GM19099 (cell line): Measurements from ENCODE around the gene SH3GL3.

Source experiments
- POLR2A ChIP-seq: IDR thresholded peaks from 3 replicates; pipeline ENCODE4 v1.6.1; 2011; ENCODE audit warnings: low read depth; ENCODE audit not compliant: insufficient read length; ENCODE audit errors: extremely low read depth

SH3GL3 gene

DNA sequence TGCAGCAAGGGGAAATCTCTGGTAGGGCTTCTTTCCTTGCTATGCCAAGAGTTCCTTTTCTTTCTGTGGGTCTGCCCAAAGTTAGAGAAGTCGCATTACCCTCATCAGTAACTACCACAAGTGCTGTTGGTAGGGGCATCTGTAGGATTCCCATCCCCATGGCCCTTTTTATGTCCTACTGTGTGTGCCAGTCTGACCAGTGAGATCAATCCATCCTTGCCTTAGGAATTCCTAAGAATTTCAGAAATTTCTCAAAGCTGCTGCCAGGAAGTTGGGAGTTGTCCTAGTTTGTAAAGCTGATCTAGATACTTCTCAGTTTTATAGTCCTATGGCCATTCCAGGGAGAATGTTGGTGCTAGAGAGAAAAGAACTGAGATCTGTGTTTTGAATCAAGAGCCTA lies 36.5 kb downstream of the SH3GL3 start:
- no peak for TF ChIP-seq POLR2A

DNA sequence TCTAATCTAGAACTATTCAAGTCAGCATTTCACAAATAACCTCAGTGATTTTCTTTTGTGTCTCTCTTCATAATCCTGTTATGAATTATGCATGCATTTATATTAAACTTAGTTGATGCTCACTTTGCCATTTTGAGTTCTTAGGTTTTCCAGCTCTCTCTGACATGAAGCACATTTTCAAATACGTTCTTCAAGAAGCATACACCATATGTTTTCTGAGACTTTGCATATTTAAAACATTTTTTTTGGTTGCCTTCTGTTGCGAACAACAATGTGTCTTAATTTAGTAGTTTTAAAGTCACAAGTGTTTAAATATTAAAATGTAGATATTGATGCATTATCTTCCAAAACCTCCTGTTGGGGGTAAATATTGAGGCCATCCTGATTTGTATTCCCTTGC lies 37.5 kb downstream of the SH3GL3 start:
- no peak for TF ChIP-seq POLR2A

DNA sequence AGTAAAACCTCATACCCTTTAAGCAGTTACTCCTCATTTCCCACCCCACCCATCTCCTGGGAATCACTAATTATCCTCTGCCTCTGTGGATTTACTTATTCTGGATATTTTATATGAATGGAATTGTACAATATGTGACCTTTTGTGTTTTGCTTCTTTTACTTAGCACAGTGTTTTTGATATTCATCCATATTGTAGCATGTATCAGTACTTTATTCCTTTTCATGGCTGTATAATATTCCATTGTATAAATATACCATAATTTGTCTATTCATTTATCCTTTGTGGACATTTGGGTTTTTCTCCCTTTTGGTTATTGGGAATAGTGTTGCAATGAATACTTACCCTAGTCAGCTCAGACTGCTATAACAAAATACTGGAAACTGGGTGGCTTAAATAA lies 39.2 kb downstream of the SH3GL3 start:
- TF ChIP-seq POLR2A: no peak

DNA sequence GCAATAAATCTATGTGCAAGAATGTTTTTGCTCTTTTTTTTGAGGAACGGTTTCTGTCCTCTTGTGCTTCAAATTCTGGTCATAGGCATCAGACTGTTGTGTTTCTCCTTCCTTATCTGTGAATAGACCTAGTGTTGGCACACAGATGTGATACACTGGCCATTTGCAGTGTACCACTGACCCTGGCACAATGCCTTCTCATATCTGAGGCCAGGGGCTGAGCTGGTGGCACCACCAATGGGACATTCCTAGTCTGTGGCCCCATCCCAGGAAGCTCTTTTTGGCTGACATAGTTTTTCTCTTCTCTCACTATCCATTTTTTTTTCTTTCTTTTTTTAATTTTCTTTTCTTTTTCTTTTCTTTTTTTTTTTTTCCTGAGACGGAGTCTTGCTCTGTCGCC lies 40.4 kb downstream of the SH3GL3 start:
- TF ChIP-seq POLR2A: no peak

DNA sequence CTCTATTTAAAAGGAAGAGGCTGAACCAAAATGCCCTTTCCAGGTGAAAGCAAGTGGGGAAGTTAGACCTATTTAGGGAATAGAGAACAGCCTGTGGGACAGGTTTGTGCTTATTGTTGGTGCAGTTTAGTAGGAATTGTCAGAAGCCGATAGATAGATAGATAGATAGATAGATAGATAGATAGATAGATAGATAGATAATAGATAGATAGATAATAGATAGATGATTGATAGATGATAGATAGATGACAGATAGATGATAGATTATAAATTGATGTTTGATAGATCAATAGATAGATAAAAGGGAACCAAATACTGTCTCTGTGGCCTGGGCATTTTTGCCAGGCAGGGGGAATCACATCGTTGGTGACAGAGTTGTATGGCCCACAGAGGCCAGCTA lies 42.5 kb downstream of the SH3GL3 start:
- TF ChIP-seq POLR2A: no peak

DNA sequence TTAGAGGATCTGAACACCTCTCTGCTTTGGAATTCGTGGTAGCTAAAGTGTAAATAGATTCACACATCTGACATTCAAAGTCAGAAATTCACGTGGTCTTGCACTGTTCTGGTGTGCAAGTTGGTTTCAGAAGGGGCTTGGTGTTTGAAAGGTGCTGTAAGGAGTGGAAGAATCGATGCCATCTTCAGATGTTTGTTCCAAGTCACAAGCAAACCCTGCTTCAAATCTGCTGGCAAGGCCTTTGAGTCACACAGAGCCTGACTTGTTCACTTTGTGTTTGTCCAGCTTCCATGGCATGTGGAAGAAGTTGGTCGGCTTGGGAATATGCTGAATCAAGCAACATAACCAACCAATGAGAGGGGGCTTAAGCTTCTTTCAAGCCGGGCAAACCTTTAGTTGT lies 44.3 kb downstream of the SH3GL3 start:
- TF ChIP-seq POLR2A: no peak

DNA sequence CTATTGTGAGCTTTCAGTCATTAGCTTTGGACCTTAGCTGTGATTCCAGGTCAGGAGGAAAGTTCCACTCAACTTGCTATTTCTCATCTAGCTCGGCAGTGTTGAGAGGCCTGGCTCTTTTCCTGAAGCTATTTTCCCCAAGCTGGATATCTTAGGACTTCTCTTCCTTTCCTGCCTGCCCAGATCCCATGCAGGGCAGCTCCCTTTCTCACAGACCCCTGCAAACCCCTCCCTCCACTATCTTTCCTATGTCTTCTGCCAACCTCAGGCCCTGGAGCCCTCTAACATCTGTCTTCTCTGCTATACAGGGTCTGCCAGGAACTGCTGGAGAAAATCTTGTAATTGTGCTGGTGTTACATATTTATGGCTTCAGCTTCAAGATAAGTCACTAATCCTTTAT lies 49.6 kb downstream of the SH3GL3 start:
- TF ChIP-seq POLR2A: no peak

DNA sequence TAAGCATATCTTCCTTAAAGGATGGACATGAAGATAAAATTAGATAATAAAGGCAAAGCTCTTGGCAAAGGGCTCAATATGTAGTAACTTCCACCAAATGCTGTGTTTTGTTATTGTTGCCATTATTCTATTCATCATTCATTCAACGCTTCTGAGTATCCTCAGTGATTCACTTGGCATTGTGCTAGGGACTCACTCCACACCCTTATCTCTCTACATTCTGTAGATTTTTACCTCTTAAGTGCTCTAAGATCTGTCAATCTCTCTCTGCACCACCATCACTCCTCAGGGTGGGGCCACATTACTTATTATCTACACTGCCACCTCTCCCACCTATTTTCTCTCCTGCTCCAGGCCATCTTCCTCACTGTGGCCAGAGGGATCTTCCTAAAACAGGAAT lies 51.2 kb downstream of the SH3GL3 start:
- no peak for TF ChIP-seq POLR2A

DNA sequence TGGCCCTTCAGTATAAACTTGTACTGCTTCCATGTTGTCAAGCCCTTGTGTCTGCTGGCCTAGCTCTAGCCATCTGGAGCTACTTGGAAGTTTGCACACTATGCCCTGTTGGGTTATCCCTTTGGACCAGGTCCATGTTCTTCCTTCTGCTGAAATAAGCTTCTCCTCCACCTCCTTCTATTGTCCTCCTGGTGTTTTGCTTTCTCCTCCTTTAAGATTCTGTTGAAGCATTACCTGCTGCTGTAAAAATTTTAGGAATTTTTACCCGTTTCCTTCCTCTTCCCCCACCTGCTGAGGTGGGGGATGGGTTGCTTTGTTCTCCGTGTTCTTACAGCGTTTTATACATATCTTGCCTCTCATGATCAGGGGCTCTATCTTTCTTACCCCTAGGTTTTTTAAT lies 51.7 kb downstream of the SH3GL3 start:
- TF ChIP-seq POLR2A: no peak

DNA sequence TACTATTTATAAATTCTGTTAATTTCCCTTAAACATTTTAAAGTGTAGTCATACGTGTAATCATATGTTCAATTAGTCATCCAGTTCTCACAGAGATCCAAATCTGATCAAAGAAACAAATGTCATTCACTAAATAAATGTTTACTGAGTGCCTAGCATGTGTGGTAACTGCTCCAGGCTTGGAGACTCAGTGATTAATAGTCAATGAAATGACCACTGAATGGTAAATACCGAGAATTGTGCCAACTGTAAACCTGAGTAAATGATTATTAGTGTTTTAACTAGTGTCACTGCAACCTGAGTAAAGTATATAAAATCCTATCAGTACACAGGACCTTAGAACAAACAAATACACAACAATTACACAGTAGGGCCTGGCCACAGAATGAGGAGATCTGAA lies 52.3 kb downstream of the SH3GL3 start:
- TF ChIP-seq POLR2A: no peak

DNA sequence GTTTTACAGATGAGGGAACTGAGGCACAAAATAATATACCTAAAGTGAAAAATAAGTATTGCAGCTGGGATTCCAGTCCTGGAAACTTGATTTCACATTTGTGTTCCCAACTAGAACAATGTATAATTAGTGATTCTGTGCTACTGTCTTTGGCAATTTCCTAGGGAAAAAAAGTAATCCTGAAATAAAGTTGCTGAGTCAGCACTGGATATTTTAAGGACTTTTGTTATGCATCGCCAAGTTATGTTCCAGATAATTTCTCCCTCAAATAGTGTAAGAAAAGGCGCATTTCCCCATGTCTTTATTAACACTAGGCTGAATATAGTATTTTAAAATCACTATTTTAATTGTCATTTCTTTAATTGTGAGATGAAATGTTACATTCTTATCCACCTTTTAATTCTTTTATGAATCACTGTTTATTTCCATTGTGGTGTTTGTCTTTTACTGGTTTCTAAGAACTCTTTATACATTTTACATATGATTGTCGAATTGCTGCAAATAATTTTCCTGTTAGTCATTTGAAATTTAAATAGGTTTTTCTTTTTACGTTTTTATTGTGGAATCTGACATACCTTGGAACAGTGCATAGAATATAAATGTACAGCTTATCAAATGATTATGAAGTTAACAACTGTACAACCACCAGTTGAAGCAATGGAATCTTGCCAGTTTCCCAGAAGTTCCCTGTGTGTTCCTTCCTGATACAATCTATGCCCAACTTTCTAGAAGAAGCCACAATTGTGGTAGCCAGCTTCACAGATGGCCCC lies 56.6 kb downstream of the SH3GL3 start:
- no peak for TF ChIP-seq POLR2A

DNA sequence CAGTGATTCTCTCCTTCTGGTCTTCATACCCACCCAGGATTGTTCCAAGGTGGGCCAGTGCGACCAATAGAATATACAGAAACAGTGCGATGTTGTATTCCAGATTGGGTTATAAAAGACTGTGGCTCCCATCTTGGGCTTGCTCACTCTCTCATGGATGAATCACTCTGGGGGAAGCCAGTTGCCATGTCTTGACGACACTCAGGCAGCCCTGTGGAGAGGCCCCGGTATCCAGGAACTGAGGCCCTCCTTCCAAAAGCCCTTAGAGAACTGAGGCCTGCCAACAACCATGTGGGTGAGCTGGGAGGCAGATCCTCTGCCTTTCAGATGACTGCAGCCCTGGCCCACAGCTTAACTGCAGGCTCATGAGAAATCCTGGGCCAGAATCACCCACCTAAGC lies 57.2 kb downstream of the SH3GL3 start:
- TF ChIP-seq POLR2A: no peak

DNA sequence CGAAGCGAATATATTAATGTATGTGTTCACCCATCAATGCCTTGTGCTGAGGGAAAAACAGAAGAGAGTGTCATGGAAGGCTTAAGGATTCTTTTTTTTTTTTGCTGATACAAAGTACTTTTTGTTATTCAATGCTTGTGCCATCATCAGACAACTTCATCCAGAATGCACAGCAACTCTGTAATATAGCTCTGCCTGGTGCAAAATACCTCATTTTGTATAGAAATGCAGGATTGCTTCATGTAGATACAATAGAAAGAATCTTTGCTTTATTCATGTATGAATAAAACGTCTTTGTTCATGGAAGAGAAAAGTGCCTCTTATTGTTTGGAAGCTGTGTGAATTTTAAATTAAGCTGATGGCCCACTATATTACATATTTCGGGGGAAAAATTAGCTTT lies 62.9 kb downstream of the SH3GL3 start:
- TF ChIP-seq POLR2A: no peak

DNA sequence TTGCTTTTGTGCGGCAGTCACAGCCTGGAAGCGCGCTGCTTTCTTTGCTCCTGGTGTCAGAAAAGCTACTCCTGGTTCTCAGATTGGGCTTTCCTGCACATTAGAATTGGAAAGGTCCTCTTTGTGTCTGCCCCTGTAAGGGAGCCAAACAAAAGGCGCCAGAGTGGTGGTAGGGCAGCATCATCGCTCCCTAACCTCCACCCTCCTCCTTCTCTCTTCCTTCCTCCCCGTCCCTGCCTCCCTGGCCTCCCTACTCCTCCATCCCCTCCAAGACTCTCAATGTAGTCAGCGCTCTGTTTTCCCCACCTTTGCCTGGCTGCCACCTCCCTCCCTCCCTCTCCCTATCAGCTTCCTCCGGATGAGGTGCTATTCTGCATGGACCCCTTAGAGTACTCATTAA lies 65.3 kb downstream of the SH3GL3 start:
- TF ChIP-seq POLR2A: no peak

DNA sequence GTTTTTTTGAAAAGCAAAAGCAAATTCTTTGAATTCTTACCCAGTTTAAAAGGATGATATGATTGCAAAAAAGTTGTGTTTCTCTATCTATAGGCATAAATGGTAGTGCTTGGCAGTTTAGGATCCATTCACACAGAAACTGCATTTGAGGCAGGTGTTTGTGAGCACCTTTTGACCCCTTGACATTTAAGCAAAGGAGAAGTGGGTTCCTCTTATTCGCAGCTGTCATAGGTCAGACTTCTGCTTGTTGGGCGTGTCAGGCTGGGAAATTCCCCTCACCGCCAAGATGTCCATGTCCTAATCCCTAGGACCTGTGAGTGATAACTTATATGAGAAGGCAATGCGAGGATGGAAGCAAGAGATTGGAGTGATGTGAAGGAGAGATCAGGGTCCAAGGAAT lies 67.4 kb downstream of the SH3GL3 start:
- TF ChIP-seq POLR2A: no peak

DNA sequence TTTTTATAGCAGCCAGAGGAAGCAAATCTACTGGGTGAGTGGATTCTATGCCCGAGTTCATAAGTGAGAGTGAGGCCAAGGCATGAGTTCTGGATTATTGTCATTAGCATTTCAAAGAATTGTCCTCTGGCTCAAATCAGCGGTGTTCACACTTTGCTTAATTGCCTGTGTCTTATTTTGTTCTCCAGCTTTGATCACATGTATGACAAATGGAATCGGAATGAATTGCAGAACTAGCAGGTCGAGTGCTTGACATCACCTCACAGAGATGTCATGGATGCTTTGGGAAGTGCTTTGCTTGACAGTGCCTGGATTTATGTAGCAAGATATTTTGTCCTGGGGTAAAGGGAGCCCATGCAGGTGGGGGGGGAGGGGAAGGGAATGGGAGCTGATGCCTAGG lies 68.0 kb downstream of the SH3GL3 start:
- no peak for TF ChIP-seq POLR2A

DNA sequence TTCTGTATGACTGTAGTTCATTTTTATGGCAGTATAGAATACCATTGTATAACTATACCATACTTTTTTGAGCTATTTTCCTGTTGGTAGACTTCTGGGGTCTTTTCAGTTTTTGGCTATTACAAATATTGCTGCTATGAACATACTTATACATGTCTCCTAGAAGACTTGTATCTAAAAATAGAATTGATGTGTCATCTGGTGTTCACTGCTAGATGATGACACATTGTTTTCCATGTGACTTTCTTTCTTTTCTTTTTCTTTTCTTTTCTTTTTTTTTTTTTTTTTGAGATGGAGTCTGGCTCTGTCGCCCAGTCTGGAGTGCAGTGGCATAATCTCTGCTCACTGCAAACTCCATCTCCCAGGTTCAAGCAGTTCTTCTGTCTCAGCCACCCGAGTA lies 69.8 kb downstream of the SH3GL3 start:
- no peak for TF ChIP-seq POLR2A
